GM21723 (cell line): ENCODE data around the gene NUP98.

ENCODE experiments used
- ATAC-seq: cut with Tn5 transposase; IDR thresholded peaks from one replicate; pipeline ENCODE4 v1.9.1; 2021; ENCODE audit warnings: mild to moderate bottlenecking, moderate library complexity; ENCODE audit not compliant: unreplicated experiment

Gene NUP98

DNA sequence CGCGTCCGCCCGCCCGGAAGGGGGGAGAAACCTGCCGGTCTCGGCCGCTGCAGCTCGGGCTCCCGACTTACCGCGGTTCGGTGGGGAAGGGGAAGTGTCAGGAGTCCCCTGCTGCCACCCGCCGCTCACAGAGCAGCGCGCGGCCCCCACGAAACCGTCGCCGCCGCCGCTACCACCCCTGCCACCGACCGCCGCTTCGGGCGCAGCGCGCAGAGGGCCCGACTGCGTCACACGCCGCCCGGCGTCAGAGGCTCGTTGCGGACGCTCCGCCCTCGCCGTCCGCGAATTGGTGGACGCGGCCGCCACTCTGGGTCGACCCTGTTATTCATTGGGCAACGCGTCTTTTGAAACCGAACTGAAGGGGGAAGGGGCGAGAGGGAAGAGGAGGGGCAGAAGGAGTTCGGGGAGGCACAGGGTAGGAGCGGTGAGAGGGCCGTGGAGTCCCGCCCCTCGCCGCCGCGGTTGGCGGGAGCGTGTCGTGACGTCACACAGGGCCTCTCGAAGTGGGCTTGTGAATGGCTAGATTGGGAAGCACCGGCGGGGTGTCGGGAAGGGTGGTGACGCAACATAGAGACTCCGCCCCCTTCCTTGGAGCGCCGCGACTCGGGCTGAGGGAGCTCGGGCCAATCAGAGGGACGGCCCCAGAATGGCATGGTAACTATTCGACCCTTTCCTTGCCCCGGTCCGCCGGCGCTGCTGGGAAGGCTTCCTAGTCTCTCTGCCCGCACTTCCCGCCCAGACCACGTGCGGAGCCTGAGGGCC is at the start of gene NUP98:
TSS of gene NUP98 (minus strand) at position 226 of the 762 bp plus-strand sequence. CDS start 15,437 bp downstream, outside the sequence.
- peak; percentile 98 for ATAC-seq

DNA sequence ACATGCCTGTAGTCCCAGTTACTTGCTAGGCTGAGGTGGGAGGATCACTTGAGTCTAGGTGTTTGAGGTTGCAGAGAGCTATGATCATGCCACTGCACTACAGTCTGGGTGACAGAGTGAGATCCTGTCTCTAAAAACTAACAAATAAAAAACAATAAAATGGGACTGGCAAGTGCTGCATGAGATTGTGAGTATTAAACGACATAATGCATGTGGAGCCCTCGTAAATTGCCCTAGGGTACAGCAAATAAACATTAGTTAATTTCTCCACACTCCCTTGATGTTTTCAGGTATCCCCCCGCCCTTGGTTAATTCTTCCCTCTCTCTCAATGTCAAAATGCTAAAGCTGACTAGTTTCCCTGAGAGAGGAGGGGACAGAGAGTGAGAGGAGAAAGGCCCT is 48.3 kb upstream of the NUP98 start:
- no peak for ATAC-seq

DNA sequence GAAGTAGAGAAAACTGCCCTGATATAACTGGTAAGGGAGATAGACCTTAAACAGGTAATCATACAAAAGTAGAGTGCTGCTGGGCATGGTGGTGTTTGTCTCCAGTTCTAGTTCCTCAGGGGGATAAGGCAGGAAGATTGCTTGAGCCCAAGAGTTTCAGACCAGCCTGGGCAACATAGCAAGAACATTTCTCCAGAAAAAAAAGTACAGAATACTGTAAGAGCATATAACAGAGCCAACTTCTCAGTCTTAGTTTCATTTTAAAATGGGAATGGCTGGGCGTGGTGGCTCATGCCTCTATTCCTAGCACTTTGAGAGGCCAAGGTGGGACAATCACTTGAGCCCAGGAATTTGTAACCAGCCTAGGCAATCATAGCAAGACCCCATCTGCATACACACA is 47.9 kb upstream of the NUP98 start:
- ATAC-seq, result no peak

DNA sequence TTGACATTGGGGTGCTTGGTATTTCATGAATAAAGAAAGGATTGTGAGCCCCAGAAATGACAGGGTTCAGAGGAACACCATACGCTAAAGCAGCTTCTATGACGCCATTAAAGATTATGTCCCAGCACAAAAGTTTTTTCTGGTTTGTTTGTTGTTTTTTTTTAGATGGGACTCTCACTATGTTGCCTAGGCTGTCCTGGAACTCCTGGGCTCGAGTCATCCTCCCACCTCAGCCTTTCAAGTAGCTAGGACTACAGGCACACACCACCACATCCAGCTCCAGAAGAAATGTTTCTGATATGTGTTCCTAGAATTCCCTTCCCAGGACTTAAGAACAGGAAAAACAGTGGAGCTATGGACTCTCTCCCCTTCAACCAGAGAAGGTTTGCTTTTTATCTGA is 46.0 kb upstream of the NUP98 start:
- no peak for ATAC-seq

DNA sequence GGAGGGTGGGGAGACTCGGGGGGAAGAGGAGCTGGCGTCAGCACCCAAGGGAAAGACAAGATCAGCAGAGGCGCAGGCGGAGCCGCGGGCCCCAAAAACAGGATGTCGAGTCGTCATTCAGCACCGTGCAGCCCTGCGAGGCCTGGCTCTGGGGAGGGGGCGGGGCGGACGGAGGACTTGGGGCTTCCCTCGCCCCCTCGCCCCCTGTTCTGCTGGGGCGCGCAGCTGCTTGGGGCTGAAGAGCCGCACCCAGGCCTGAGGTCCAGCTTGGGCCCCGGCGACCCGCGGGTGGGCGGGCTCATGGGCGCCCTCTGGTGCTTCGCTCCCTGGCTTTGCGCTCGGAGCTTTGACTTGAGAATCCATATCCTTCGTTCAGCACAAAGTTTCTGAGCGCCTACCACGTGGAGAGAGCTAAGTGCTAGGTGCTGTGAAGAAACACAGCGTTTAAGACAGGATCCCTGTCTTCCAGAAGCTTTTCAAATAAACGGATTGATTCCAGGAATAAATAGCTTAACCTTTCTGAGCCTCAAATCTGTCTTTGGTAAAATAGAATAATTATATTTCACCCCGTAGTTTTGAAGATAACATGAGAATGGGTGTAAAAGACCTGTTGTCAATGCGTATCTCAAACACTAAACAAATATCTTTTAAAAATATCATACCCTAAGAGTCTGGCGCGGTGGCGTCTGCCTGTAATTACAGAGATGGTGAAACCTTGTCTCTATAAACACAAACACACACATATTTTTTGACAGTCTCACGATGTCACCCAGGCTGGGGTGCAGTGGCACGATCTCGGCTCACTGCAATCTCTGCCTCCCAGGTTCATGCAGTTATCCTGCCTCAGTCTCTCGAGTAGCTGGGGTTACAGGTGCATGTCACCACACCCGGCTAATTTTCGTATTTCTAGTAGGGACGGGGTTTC is 44.3 kb upstream of the NUP98 start:
- ATAC-seq, result peak; percentile 47

DNA sequence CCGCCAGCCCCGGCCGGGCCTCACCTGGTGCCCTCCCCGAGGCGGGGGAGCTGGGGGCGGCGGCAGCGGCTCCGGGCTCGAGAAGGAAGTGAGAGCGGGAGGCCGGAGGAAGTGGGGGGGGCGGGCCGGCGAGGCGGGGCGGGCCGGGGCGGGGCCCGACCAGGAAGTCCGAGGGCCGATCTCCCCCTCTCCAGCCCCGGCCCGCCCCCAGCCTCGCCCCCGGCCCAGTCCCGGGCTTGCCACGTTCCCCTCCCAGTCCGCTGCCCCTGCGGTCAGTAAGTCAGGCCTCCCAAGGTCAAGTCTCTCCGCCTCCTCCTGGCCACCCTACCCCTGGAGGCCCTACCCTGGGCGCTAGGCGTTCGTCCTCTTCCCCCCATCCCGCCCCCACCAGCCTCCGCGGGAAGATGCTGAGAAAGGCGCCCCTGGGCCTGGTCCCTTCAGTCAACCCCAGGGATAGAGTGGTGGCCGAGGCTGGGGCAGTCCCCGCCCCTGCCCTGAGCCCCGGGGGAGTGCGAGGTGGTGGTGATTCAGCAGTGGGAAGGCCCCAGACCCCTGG is 43.6 kb upstream of the NUP98 start, which contains the start of gene RHOG:
TSS of gene RHOG (minus strand) at position 90 of the 556 bp plus-strand sequence. CDS start 12,821 bp downstream, outside the sequence.
- peak; percentile 58 for ATAC-seq

DNA sequence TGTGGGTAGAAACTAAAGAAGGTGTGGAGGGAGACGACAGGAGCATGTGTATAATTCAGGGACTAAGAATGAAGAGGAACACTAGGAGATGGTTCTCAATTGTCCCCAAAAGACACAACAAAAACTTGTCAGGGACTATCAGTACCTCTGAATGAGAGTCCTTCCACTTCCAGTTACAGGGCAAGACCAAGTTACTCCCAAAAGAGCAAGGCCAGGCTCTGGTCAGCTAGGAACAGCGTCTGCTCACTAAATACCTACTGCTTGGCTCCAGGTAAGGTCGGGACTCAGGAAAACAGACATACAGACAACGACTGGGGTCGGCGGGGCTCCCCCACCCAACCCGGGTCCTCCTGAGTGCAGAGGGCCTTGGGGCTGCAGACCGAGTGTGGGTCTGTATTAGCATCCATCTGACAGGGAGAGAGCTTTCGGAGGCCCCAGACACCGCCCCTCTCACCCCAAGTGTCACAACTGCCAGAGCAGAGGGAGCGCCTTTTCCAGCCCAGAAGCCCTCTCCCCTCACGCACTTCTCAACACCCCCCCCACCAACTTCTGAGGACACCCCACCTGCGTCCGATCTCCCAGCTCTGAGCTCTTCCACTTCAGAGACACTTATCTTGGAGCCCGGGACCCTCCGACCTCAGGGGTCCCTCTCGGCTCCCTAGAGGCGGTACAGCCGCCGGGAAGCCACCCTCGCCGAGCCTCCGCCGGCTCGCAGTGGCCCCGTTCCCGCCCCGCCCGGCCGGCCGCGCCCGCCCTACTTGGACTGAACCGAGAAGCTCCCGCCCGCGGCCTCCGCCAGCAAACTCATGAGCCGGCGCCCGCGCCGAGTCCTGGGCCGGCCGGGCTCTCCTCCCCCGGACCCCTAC is 42.9 kb upstream of the NUP98 start:
- no peak for ATAC-seq

DNA sequence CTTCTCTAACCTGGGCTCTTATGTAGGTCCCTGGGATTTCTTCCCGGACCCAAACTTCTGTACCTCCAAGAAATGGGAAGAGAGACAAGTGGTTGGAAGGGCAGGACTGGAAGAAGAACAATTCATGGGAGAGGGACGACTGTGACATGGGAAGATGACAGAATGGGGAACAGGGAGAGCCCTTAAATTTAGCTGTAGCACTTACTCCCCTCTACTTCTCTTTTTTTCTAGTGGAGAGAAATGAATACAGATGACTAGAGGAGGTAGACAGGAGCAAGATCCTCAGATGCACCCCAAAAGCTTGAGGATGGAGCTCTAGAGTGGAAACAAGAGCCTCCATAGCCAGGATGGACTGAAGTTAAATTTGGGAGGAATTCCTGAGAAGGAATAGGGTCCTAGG is 41.1 kb upstream of the NUP98 start:
- no peak for ATAC-seq

DNA sequence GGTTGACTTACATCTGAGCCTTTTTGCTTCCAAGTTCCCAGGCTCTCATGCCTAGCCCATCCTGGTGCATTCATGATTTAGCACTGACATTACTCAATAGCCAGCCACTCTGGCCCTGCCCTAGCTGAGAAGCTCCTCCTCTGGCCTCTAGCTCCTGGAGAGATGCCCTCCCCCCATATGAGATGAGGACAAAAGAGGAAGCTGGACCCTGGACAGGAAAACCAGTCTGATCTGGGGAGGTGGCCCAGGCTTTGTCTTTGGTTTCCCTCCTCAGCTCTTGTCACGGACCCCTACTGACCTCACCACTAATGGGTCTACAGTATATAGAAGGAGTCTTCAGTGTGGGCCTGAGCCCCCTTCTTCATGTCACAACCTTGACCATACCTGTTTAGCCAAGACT is 40.4 kb upstream of the NUP98 start:
- no peak for ATAC-seq

DNA sequence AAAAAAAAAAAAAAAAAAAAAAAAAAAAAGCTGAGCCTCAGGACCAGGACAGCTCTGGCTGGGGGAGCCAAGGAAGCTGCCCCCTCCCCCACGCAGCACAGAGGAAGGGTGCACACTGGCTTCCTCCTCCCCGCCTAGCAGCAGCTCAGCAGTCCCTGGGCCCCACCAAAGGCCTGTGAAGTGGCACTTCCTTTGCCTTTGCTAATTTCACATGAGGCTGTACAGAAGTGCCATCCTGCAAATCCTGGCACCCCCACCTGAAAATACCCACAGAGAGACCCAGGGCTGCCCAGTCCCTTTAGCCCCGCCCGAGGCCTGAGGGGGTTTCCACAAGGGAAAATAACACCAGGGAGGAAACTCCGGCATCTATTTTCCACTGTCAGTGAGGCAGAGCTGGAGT is 39.5 kb upstream of the NUP98 start:
- no peak for ATAC-seq

DNA sequence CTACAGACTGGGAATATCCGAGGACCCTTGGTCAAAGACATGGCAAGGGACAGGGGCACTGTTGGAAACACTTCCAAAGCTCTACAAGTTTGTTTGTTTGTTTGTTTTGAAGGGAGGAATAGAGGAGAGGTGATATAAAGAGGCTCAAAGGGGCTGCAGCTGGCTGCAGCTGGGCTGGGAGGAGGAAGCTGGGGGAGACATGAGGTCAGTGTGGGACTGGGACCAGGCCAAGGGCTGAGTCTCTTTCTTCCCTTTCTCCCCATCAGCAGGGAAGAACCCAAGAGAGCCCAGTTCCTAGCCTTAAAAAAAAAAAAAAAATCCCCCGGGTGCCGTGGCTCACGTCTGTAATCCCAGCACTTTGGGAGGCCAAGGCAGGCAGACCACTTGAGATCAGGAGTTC is 38.4 kb upstream of the NUP98 start:
- no peak for ATAC-seq

DNA sequence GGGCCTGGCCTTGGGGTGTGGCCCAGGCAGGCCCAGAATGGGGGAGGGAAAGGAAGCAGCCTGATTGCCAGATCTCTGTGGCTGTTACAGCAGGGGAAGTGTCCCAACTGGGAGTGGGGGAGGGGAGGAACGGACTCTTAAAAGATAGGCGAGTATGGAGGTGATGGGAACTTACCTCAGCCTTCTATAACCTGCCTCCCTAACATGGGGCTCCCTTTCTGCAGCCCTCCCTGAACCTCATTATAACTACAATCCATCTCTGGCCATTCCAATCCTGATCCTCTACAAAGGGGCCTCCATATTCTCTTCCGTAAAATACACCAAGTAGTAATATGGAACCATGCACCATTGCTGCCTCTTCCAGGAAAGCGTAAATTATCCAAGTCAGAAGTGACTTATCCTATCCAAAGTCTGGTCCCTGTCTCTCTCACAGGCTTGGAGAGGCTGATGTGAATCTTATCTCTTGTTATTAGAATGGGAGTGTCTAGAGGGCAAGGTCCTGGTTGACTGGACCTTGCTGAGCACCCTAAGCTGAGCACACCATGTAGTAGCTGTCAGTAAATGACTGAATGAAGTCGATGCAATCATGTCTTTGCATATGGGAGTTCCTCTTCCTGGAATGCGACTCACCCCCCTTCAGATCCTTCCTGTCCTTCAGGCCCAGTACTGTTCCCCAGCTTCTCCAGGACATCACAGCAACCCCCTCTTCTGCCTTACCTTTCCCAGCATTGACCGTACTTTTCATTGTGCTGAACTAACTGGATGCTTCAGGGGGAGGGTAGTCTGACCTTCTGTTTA is 37.5 kb upstream of the NUP98 start:
- ATAC-seq, result no peak

DNA sequence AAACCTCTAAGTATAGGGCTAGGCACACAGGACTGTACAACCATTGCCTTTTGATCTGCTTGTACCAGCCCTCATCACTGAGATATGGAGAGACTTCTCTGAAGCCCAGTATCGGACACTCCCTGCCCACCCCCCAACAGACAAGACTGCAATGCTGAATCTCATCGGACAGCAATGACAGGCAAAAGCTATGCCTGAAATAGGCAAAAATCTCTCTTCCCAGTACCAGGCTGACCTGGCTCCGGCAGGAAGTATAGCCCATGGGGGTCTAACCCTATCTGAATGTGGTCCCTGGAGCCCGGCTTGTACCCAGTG is 37.0 kb upstream of the NUP98 start:
- no peak for ATAC-seq

DNA sequence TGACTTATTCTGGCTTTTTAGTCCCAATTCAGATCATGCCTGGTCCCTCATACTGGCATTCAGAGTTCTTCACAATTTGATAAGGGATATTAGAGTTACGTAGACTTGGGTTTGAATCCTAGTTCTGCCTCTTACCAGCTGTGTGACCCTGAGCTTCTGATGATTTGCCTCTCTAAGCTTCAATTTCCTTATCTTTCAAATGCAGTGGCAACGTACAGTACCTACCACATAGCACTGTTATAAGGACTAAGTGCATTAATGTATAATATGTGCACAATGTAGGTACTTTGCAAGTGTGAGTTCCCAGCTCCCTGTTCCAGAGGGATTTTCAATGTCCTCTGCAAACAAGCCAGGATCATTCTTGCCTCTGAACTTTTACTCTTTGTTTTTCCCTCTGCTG is 36.1 kb upstream of the NUP98 start:
- ATAC-seq, result no peak

DNA sequence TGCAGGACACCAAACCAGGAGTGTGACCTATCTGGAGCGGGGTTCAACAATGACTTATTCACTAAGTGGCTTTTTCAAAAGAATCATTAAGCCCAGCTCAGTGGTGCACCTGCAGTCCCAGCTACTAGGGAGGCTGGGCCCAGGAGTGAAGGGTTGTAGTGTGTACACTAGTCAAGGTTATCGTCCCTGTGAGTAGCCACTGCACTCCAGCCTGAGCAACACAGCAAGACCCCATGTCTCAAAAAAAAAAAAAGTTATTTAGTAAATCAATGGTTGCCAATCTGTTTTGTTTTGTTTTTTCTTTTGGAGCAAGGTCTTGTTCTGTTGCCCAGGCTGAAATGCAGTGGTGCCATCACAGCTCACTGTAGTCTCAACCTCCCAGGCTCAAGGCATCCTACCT is 35.5 kb upstream of the NUP98 start:
- ATAC-seq, result no peak

DNA sequence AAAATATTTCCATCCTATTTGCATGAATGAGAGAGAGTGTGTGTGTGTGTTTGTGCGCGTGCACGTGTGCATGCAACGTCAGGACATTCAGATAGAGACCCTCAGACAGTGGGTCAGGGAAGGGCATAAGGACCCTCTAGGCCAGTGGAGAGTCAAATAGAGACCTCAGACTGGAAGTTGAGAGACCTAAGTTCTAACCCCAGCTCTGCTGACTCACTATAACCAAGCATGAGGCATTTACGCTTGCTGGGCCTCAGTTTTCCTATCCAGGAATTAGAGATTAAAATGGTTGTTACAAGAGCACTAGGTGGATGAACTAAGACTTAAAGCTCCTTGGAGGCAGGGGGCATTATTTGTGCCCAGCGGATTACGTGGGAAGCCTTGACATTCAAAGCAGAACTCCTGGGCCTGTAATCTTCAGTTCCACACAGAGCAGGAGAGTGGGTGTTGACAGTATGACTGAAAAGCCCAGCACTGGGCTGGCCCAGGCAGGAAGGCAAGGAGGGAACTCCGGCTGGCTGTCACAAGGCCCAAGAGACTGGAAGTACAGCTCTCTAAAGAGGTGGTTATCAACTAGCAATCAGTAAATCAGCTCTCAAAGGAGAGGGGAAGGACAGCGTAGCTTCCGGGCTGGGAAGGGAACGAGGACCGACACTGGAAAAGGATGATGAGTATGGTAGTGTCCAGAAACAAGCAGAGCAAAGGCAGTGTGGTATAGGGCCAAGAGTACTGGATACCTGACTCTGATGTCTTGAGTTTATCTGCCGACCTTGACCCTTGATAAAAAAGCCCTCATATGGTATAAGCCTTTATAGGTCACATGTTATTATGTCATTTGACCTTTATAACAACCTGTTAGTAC is 34.3 kb upstream of the NUP98 start:
- no peak for ATAC-seq

DNA sequence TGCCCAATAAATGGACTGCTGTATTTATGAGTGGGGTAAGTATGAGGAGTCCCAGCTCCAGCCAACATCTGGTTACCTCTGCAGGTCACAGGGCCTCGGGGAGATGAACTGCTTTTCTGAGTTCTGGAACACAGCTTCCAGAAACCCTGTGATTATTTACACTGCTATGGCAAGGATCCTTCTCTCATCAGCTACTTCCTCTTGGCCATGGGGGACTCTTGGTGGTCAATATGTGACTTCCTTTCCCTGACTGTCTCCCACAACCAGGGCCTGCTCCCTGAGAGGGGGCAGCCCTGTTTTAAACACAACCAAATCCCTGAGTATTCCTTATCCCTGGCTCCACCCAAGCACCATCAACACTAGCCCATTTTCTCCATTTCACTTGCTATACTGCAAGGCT is 33.4 kb upstream of the NUP98 start:
- ATAC-seq, result no peak

DNA sequence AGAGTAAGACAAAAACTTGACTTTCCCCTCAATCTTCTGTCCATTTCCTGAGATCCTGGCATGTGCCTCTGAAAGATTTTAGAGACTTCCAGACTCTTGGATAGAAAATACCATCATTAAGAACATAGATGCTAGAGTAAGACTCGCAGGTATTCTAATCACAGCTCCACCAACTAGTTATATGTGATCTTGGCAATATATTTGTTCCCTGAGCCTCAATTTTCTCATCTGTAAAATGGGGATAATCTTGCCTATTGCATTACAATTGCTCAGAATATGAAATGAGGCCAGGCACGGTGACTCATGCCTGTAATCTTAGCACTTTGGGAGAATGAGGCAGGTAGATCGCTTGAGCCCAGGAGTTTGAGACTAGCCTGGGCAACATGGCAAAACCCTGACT is 32.7 kb upstream of the NUP98 start:
- ATAC-seq, result no peak
